Measurements from ENCODE around the gene FAM50A. TPM values are rescaled to one million over a fixed set of nuclear protein-coding genes. Genes with fewer than 3 reads are reported as not detected.

Gene FAM50A
- total RNA-seq, 6 donors from 2014 or later: 59.0 to 144 (median 72.7) TPM

DNA sequence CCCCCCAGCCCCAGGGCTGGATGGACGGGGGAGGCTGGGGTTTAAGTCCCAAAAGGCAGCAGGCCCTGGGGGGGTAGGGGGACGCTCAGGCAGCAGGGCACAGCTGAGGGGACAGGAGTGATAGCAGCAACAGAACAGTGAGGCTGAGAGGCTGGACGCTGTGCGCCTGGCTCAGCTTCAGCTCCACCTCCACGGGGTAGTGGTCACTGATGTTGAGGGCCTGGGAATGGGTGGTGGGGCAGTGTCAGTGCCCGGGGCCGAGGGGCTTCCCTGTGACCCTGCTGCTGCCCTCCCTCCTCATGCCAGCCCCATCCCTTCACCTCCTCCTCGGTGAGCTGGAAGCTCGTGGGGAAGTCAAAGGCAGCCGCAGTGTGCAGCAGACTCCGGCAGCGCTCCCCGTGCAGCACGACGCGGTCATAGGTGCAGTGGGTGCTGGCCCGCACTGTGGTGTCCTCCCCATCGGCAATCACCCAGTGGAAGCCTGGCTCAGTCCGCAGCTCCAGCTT, 41.3 kb upstream of the FAM50A start:
- no peak overlapping the region for H3K4me3 ChIP-seq
- 76 to 100% methylated on average over 1 to 16 of the region's 19 CpGs for WGBS, 2 donors

DNA sequence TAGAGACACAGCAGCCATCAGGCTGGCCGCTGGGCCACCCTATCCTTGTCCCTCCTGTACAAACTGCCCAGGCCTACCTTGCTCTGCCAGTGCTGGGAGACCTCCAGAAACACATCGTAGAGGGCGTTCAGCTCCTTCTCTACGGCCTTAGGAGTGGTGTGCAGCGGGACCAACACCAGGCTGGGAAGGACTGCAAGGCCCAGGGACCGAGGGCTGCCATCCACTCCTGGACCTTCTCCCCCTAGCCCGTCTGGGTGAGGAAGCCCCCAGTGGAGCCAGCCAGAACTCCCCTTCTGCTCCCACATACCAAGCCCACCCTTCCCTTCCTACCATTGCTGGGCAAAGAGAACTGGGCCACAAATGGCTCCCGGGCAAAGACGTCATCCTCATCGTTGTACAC, 40.7 kb upstream of the FAM50A start:
- peaks cover 7 to 22% (median 7%) of the 10 kb centered on the region in 4 donors for H3K4me1 ChIP-seq
- DNase-seq: no peak
- 85% methylated on average over 10 of the region's 10 CpGs; no CpG with 5 or more reads in 1 of the 2 donors for WGBS, 2 donors
- peaks cover 0 to 37% (median 13%) of the 10 kb centered on the region in 4 donors for H3K36me3 ChIP-seq
- no peak overlapping the region for H3K27ac ChIP-seq
- no peaks in the 10 kb centered on the region for H3K27me3 ChIP-seq
- H3K9me3 ChIP-seq: peaks cover 0 to 7% (median 0%) of the 10 kb centered on the region in 4 donors
- TF ChIP-seq POLR2A (IDR thresholded peaks at IDR 0.05) (no peak), POLR2AphosphoS5 (IDR thresholded peaks at IDR 0.05) (no peak), EP300 (IDR thresholded peaks at IDR 0.05) (no peak)
- TF ChIP-seq, protein P1, sequence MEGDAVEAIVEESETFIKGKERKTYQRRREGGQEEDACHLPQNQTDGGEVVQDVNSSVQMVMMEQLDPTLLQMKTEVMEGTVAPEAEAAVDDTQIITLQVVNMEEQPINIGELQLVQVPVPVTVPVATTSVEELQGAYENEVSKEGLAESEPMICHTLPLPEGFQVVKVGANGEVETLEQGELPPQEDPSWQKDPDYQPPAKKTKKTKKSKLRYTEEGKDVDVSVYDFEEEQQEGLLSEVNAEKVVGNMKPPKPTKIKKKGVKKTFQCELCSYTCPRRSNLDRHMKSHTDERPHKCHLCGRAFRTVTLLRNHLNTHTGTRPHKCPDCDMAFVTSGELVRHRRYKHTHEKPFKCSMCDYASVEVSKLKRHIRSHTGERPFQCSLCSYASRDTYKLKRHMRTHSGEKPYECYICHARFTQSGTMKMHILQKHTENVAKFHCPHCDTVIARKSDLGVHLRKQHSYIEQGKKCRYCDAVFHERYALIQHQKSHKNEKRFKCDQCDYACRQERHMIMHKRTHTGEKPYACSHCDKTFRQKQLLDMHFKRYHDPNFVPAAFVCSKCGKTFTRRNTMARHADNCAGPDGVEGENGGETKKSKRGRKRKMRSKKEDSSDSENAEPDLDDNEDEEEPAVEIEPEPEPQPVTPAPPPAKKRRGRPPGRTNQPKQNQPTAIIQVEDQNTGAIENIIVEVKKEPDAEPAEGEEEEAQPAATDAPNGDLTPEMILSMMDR (IDR thresholded peaks at IDR 0.05): no peak
- ATAC-seq (ENCODE audit: low FRiP score in 2 of 2): no peak
- H3K4me3 ChIP-seq: no peak overlapping the region

More for the DNA sequence above, 41.3 kb upstream of the FAM50A start:
- Histone ChIP-seq H3K27ac (peak overlapping the region in 1 of 4 donors; percentile 35), H3K9me3 (peaks cover 0 to 12% (median 0%) of the 10 kb centered on the region in 4 donors), H3K27me3 (no peaks in the 10 kb centered on the region), H3K36me3 (peaks cover 0 to 37% (median 13%) of the 10 kb centered on the region in 4 donors), H3K4me1 (peaks cover 7 to 22% (median 7%) of the 10 kb centered on the region in 4 donors)
- TF ChIP-seq EP300 (IDR thresholded peaks at IDR 0.05) (no peak), POLR2AphosphoS5 (IDR thresholded peaks at IDR 0.05) (no peak), POLR2A (IDR thresholded peaks at IDR 0.05) (no peak)
- TF ChIP-seq, protein P1 (IDR thresholded peaks at IDR 0.05): no peak
- DNase-seq (no peak), ATAC-seq (ENCODE audit: low FRiP score in 2 of 2) (no peak)

DNA sequence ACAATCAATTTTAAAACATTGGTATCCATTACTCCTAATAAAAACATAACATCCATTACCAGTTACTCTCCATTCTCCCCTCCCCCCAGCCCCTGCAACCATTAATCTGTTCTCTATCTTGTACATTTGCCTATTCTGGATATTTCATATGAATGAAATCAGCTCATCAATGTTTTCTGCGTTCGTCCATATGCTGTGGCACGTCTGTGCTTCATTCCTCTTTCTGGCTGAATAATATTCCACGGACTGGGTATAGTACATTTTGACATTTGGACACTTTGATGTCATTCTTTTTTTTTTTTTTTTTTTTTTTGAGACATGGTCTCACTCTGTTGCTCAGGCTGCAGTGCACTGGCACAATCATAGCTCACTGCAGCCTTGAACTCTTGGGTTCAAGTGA, 40.1 kb upstream of the FAM50A start:
- DNase-seq (no peak), ATAC-seq (ENCODE audit: low FRiP score in 2 of 2) (no peak)
- Histone ChIP-seq H3K27me3 (no peaks in the 10 kb centered on the region), H3K4me1 (peaks cover 7 to 22% (median 7%) of the 10 kb centered on the region in 4 donors), H3K4me3 (no peak overlapping the region), H3K36me3 (peaks cover 0 to 35% (median 13%) of the 10 kb centered on the region in 4 donors), H3K9me3 (peaks cover 0 to under 1% (median 0%) of the 10 kb centered on the region in 4 donors), H3K27ac (no peak overlapping the region)
- TF ChIP-seq POLR2A (IDR thresholded peaks at IDR 0.05) (no peak), EP300 (IDR thresholded peaks at IDR 0.05) (no peak), POLR2AphosphoS5 (IDR thresholded peaks at IDR 0.05) (no peak)
- TF ChIP-seq, protein P1 (IDR thresholded peaks at IDR 0.05): no peak
- WGBS, 2 donors: 85 to 94% methylated on average over 4 of the region's 4 CpGs

DNA sequence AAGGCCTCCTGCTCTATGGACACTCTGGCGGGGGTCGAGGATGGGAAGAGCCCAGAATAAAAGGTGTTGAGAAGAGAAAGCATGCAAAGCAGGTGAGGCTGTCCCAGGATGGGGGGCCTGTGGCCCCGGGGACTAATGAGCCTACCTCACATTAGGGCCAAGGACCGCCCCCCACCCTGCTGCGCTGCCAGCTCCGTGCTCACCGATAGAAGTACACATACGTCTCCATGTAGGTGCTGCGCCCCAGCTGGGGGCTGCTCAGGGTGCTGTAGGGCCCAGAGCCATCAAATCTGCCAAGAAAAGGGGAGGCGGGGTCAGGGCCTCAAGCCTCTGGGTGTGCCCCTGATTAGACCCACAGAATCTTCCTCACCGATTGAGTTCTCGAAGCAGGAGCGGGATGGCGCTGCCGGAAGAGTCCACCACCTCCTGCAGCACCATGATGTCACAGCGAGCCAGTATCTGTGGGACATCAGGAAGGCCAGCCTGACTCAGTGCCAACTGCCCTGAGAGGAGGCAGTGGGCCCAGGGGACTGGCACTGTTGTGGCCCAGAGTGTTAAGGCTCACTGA, 39.2 kb upstream of the FAM50A start:
- H3K4me1 ChIP-seq: peaks cover 5 to 18% (median 7%) of the 10 kb centered on the region in 4 donors
- H3K9me3 ChIP-seq: no peaks in the 10 kb centered on the region
- no peaks in the 10 kb centered on the region for H3K27me3 ChIP-seq
- no peak for DNase-seq
- no peak for ATAC-seq (ENCODE audit: low FRiP score in 2 of 2)
- TF ChIP-seq EP300 (IDR thresholded peaks at IDR 0.05) (no peak), POLR2AphosphoS5 (IDR thresholded peaks at IDR 0.05) (no peak), POLR2A (IDR thresholded peaks at IDR 0.05) (no peak)
- TF ChIP-seq, protein P1 (IDR thresholded peaks at IDR 0.05): no peak
- WGBS, 2 donors: 94 to 95% methylated on average over 4 to 16 of the region's 16 CpGs
- peaks cover 0 to 27% (median 11%) of the 10 kb centered on the region in 4 donors for H3K36me3 ChIP-seq
- no peak overlapping the region for H3K4me3 ChIP-seq
- no peak overlapping the region for H3K27ac ChIP-seq

All from upper lobe of left lung (tissue), 6 donors.